Naive B cell (primary cell): ENCODE results near the gene KSR1. TPM values are rescaled to one million over a fixed set of nuclear protein-coding genes. Genes with fewer than 3 reads are reported as not detected.
"Not testable (repeated sequence)": the region's sequence is repeated elsewhere in the genome, so short reads cannot be mapped to it uniquely, and the experiment has no call there.

ENCODE experiments used
- ATAC-seq, 2 donors: fragments of 150-1000 bp; cut with Tn5 transposase; 2 replicates each; pipeline ENCODE4 v1.10.0; 2021; ENCODE audit warnings: low read depth in 2 of 2, mild to moderate bottlenecking in 2 of 2, moderate library complexity in 2 of 2
- DNase-seq: peaks from one replicate; pipeline ENCODE4 v3.0.0; 2022
- H3K27ac Mint-ChIP-seq, 6 donors: one replicate each; pipeline ENCODE4 v1.8.0; 2020 to 2022; ENCODE audit warnings: mild to moderate bottlenecking in 6 of 6, mixed read lengths in 6 of 6, moderate library complexity in 5 of 6, inconsistent platforms in 2 of 6
- H3K27me3 Mint-ChIP-seq, 3 donors: one replicate each; pipeline ENCODE4 v1.8.0; 2021 to 2022; ENCODE audit warnings: mixed read lengths in 3 of 3, mild to moderate bottlenecking in 1 of 3
- H3K36me3 Mint-ChIP-seq, 2 donors: one replicate each; pipeline ENCODE4 v1.8.0; 2020 to 2022; ENCODE audit warnings: mixed read lengths in 2 of 2, inconsistent platforms in 1 of 2, mild to moderate bottlenecking in 1 of 2
- H3K4me1 Mint-ChIP-seq, 3 donors: one replicate each; pipeline ENCODE4 v1.8.0; 2020 to 2022; ENCODE audit warnings: mixed read lengths in 3 of 3, inconsistent platforms in 1 of 3, mild to moderate bottlenecking in 1 of 3, moderate library complexity in 1 of 3
- H3K4me3 Mint-ChIP-seq, 8 donors: one replicate each; pipeline ENCODE4 v1.8.0; 2020 to 2022; ENCODE audit warnings: mild to moderate bottlenecking in 8 of 8, mixed read lengths in 8 of 8, moderate library complexity in 8 of 8, inconsistent platforms in 2 of 8
- H3K9me3 Mint-ChIP-seq, 7 donors: one replicate each; pipeline ENCODE4 v1.8.0; 2020 to 2022; ENCODE audit warnings: mixed read lengths in 7 of 7, mild to moderate bottlenecking in 5 of 7, inconsistent platforms in 2 of 7, moderate library complexity in 1 of 7
- polyA plus RNA-seq, 6 donors: library from polyadenylated mRNA; unstranded; fragments of 300-500 nt; fragmentation: Illumina TruSeq; gene quantifications; one replicate each; pipeline ENCODE4 v1.2.3, GENCODE V29; 2021; ENCODE audit warnings: low read depth in 6 of 6

Gene KSR1
- polyA plus RNA-seq, 6 donors from 2014 or later: 0.38 to 4.4 (median 2.3) TPM

GRCh38 chr17:27462149-27462548, 5.9 kb downstream of the KSR1 start:
- Mint-ChIP-seq H3K9me3 (no peaks in the 10 kb centered on the region), H3K27me3 (no peaks in the 10 kb centered on the region), H3K4me3 (no peak overlapping the region), H3K4me1 (peaks cover 32 to 51% (median 47%) of the 10 kb centered on the region in 3 donors), H3K36me3 (no peaks in the 10 kb centered on the region), H3K27ac (no peak overlapping the region)
- DNase-seq: no peak
- ATAC-seq: no peak

GRCh38 chr17:27462714-27463113, 6.5 kb downstream of the KSR1 start:
- Mint-ChIP-seq H3K4me1 (peaks cover 29 to 47% (median 44%) of the 10 kb centered on the region in 3 donors), H3K4me3 (peak overlapping the region in 1 of 8 donors; percentile 56), H3K36me3 (no peaks in the 10 kb centered on the region), H3K27me3 (no peaks in the 10 kb centered on the region), H3K9me3 (no peaks in the 10 kb centered on the region), H3K27ac (no peak overlapping the region)
- ATAC-seq (no peak), DNase-seq (no peak)

- no peaks in the 10 kb centered on the region for H3K9me3 Mint-ChIP-seq
- H3K4me3 Mint-ChIP-seq: peak overlapping the region in 1 of 8 donors; percentile 56
These were observed 7.0 kb downstream of the KSR1 start for GRCh38 chr17:27463235-27463677.

GRCh38 chr17:27464019-27464418, 7.8 kb downstream of the KSR1 start:
- Mint-ChIP-seq H3K4me1 (peaks cover 33 to 40% (median 36%) of the 10 kb centered on the region in 3 donors), H3K4me3 (peak overlapping the region in 2 of 8 donors; percentile 3 to 40)
- not testable (repeated sequence) for H3K9me3 Mint-ChIP-seq, DNase-seq, ATAC-seq, H3K27me3 Mint-ChIP-seq, H3K36me3 Mint-ChIP-seq, H3K27ac Mint-ChIP-seq

More at GRCh38 chr17:27463235-27463677, 7.0 kb downstream of the KSR1 start:
- DNase-seq (no peak), ATAC-seq (no peak)
- Mint-ChIP-seq H3K4me1 (peaks cover 29 to 43% (median 38%) of the 10 kb centered on the region in 3 donors), H3K27ac (peak overlapping the region in 1 of 6 donors; percentile 33), H3K27me3 (no peaks in the 10 kb centered on the region), H3K36me3 (no peaks in the 10 kb centered on the region)

- H3K36me3 Mint-ChIP-seq: no peaks in the 10 kb centered on the region
- no peaks in the 10 kb centered on the region for H3K9me3 Mint-ChIP-seq
- no peaks in the 10 kb centered on the region for H3K27me3 Mint-ChIP-seq
- H3K4me1 Mint-ChIP-seq: peaks cover 33 to 39% (median 34%) of the 10 kb centered on the region in 3 donors
- no peak overlapping the region for H3K4me3 Mint-ChIP-seq
- no peak for ATAC-seq
- DNase-seq: no peak
- no peak overlapping the region for H3K27ac Mint-ChIP-seq
These were observed 8.2 kb downstream of the KSR1 start for GRCh38 chr17:27464431-27464830.

- not testable (repeated sequence) for H3K9me3 Mint-ChIP-seq, ATAC-seq, H3K4me3 Mint-ChIP-seq, DNase-seq, H3K36me3 Mint-ChIP-seq, H3K27me3 Mint-ChIP-seq
- H3K4me1 Mint-ChIP-seq: peaks cover 31 to 37% (median 34%) of the 10 kb centered on the region in 3 donors
- peak overlapping the region in 2 of 6 donors; percentile 49 to 56 for H3K27ac Mint-ChIP-seq
These were observed 9.6 kb downstream of the KSR1 start for GRCh38 chr17:27465875-27466274.

GRCh38 chr17:27466376-27466742, 10.1 kb downstream of the KSR1 start:
- DNase-seq: no peak
- H3K4me3 Mint-ChIP-seq: peak overlapping the region in 2 of 8 donors; percentile 25 to 54
- H3K4me1 Mint-ChIP-seq: peaks cover 35 to 42% (median 35%) of the 10 kb centered on the region in 3 donors
- no peaks in the 10 kb centered on the region for H3K36me3 Mint-ChIP-seq
- no peak for ATAC-seq
- H3K27me3 Mint-ChIP-seq: no peaks in the 10 kb centered on the region
- no peaks in the 10 kb centered on the region for H3K9me3 Mint-ChIP-seq
- H3K27ac Mint-ChIP-seq: peak overlapping the region in 4 of 6 donors; percentile 49 to 65 (median 54)

- Mint-ChIP-seq H3K27ac (peak overlapping the region in 3 of 6 donors; percentile 24 to 65 (median 49)), H3K4me3 (peak overlapping the region in 2 of 8 donors; percentile 25 to 37), H3K36me3 (no peaks in the 10 kb centered on the region), H3K4me1 (peaks cover 38 to 46% (median 38%) of the 10 kb centered on the region in 3 donors), H3K9me3 (no peaks in the 10 kb centered on the region), H3K27me3 (no peaks in the 10 kb centered on the region)
- ATAC-seq: no peak
- DNase-seq: no peak
These were observed 10.6 kb downstream of the KSR1 start for GRCh38 chr17:27466743-27467375.

GRCh38 chr17:27469256-27469655, 13.0 kb downstream of the KSR1 start:
- Mint-ChIP-seq H3K4me3 (no peak overlapping the region), H3K36me3 (no peaks in the 10 kb centered on the region), H3K27me3 (no peaks in the 10 kb centered on the region), H3K27ac (peak overlapping the region in 3 of 6 donors; percentile 7 to 63 (median 10)), H3K9me3 (no peaks in the 10 kb centered on the region), H3K4me1 (peaks cover 40 to 51% (median 46%) of the 10 kb centered on the region in 3 donors)
- DNase-seq (no peak), ATAC-seq (no peak)

- peak overlapping the region; percentile 36 to 91 (median 74) for H3K27ac Mint-ChIP-seq
- H3K4me1 Mint-ChIP-seq: peaks cover 50 to 64% (median 56%) of the 10 kb centered on the region in 3 donors
- DNase-seq (no peak), ATAC-seq (peak; percentile 27 to 31)
- no peaks in the 10 kb centered on the region for H3K27me3 Mint-ChIP-seq
- no peaks in the 10 kb centered on the region for H3K9me3 Mint-ChIP-seq
- H3K4me3 Mint-ChIP-seq: peak overlapping the region in 2 of 8 donors; percentile 21
- no peaks in the 10 kb centered on the region for H3K36me3 Mint-ChIP-seq
These were observed 15.3 kb downstream of the KSR1 start for GRCh38 chr17:27471321-27472269.

- peaks cover 44 to 69% (median 63%) of the 10 kb centered on the region in 3 donors for H3K4me1 Mint-ChIP-seq
- ATAC-seq: no peak
- no peaks in the 10 kb centered on the region for H3K9me3 Mint-ChIP-seq
- no peaks in the 10 kb centered on the region for H3K27me3 Mint-ChIP-seq
- H3K36me3 Mint-ChIP-seq: no peaks in the 10 kb centered on the region
- peak overlapping the region; percentile 57 to 89 (median 79) for H3K4me3 Mint-ChIP-seq
- DNase-seq: no peak
- H3K27ac Mint-ChIP-seq: peak overlapping the region; percentile 91 to 98 (median 94)
These were observed 17.0 kb downstream of the KSR1 start for GRCh38 chr17:27473190-27473747.

- peak; percentile 68 to 69 for ATAC-seq
- no peaks in the 10 kb centered on the region for H3K9me3 Mint-ChIP-seq
These were observed 17.7 kb downstream of the KSR1 start for GRCh38 chr17:27473748-27474609.

More at GRCh38 chr17:27473748-27474609, 17.7 kb downstream of the KSR1 start:
- Mint-ChIP-seq H3K27ac (peak overlapping the region; percentile 91 to 98 (median 94)), H3K4me3 (peak overlapping the region; percentile 57 to 89 (median 79)), H3K4me1 (peaks cover 42 to 66% (median 65%) of the 10 kb centered on the region in 3 donors), H3K36me3 (no peaks in the 10 kb centered on the region), H3K27me3 (no peaks in the 10 kb centered on the region)
- peak; percentile 45 for DNase-seq
